Measurements from ENCODE around the gene SEC61A2. TPM values are rescaled to one million over a fixed set of nuclear protein-coding genes. Genes with fewer than 3 reads are reported as not detected.
A peak's percentile ranks its signal among the peaks of the same experiment; 100 is the strongest.

SEC61A2 gene
- total RNA-seq, 1 donor from 2014 or later, result 14.3 TPM

GRCh38 chr10:12181065-12181775 is 51.7 kb downstream of the SEC61A2 start:
- FAIRE-seq (no peak), DNase-seq (ENCODE audit: low read depth) (peak; percentile 16)
- Mint-ChIP-seq H3K27me3 (ENCODE audit: low read depth, unreplicated experiment) (no peaks in the 10 kb centered on the region), H3K4me1 (ENCODE audit: low read depth, unreplicated experiment) (peaks cover 4% of the 10 kb centered on the region), H3K9me3 (ENCODE audit: unreplicated experiment) (no peaks in the 10 kb centered on the region), H3K27ac (ENCODE audit: unreplicated experiment) (peak overlapping the region; percentile 47), H3K36me3 (ENCODE audit: low read depth, unreplicated experiment) (peaks cover 13% of the 10 kb centered on the region), H3K4me3 (ENCODE audit: unreplicated experiment) (no peak overlapping the region)
- H3K36me3 ChIP-seq (ENCODE audit: insufficient read depth, low read length), result peaks cover 32% of the 10 kb centered on the region
- no peak overlapping the region for H3K9ac ChIP-seq (ENCODE audit: low read length)
- no peaks in the 10 kb centered on the region for H4K20me1 ChIP-seq (ENCODE audit: insufficient read depth, low read length)
- peak overlapping the region; percentile 1 for H3K27ac ChIP-seq (ENCODE audit: low read depth, low read length)
- no peaks in the 10 kb centered on the region for H3K79me2 ChIP-seq (ENCODE audit: insufficient read depth, low read length)
- TF ChIP-seq, protein P1, sequence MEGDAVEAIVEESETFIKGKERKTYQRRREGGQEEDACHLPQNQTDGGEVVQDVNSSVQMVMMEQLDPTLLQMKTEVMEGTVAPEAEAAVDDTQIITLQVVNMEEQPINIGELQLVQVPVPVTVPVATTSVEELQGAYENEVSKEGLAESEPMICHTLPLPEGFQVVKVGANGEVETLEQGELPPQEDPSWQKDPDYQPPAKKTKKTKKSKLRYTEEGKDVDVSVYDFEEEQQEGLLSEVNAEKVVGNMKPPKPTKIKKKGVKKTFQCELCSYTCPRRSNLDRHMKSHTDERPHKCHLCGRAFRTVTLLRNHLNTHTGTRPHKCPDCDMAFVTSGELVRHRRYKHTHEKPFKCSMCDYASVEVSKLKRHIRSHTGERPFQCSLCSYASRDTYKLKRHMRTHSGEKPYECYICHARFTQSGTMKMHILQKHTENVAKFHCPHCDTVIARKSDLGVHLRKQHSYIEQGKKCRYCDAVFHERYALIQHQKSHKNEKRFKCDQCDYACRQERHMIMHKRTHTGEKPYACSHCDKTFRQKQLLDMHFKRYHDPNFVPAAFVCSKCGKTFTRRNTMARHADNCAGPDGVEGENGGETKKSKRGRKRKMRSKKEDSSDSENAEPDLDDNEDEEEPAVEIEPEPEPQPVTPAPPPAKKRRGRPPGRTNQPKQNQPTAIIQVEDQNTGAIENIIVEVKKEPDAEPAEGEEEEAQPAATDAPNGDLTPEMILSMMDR (IDR thresholded peaks at IDR 0.05; ENCODE audit: insufficient read depth, low read depth, low read length), result no peak
- TF ChIP-seq EZH2 (IDR thresholded peaks at IDR 0.05; ENCODE audit: insufficient read depth, low read length), result no peak
- peak overlapping the region; percentile 13 for H3K4me2 ChIP-seq (ENCODE audit: low read length)
- H3K4me1 ChIP-seq (ENCODE audit: insufficient read depth, low read length), result peaks cover 8% of the 10 kb centered on the region
- no peak overlapping the region for H3K4me3 ChIP-seq (ENCODE audit: insufficient read depth, low read depth, low read length)
- H2AFZ ChIP-seq (ENCODE audit: low read depth, low read length), result no peak overlapping the region
- no peaks in the 10 kb centered on the region for H3K9me3 ChIP-seq (ENCODE audit: insufficient read depth, low read depth, low read length)
- no peaks in the 10 kb centered on the region for H3K27me3 ChIP-seq (ENCODE audit: insufficient read depth, low read length)

- H3K36me3 ChIP-seq (ENCODE audit: insufficient read depth, low read length), result peaks cover 27% of the 10 kb centered on the region
- H3K79me2 ChIP-seq (ENCODE audit: insufficient read depth, low read length), result peaks cover 28% of the 10 kb centered on the region
- Mint-ChIP-seq H3K9me3 (ENCODE audit: unreplicated experiment) (no peaks in the 10 kb centered on the region), H3K27ac (ENCODE audit: unreplicated experiment) (no peak overlapping the region), H3K4me3 (ENCODE audit: unreplicated experiment) (no peak overlapping the region), H3K4me1 (ENCODE audit: low read depth, unreplicated experiment) (peaks cover 1% of the 10 kb centered on the region), H3K27me3 (ENCODE audit: low read depth, unreplicated experiment) (no peaks in the 10 kb centered on the region), H3K36me3 (ENCODE audit: low read depth, unreplicated experiment) (peaks cover 8% of the 10 kb centered on the region)
- no peak overlapping the region for H3K4me2 ChIP-seq (ENCODE audit: low read length)
- H3K4me3 ChIP-seq (ENCODE audit: insufficient read depth, low read depth, low read length), result no peak overlapping the region
- no peaks in the 10 kb centered on the region for H3K27me3 ChIP-seq (ENCODE audit: insufficient read depth, low read length)
- peaks cover 5% of the 10 kb centered on the region for H3K4me1 ChIP-seq (ENCODE audit: insufficient read depth, low read length)
- TF ChIP-seq, protein P1 (IDR thresholded peaks at IDR 0.05; ENCODE audit: insufficient read depth, low read depth, low read length), result no peak
- TF ChIP-seq EZH2 (IDR thresholded peaks at IDR 0.05; ENCODE audit: insufficient read depth, low read length), result no peak
- FAIRE-seq (no peak), DNase-seq (ENCODE audit: low read depth) (no peak)
- no peak overlapping the region for H3K27ac ChIP-seq (ENCODE audit: low read depth, low read length)
- no peaks in the 10 kb centered on the region for H3K9me3 ChIP-seq (ENCODE audit: insufficient read depth, low read depth, low read length)
- H4K20me1 ChIP-seq (ENCODE audit: insufficient read depth, low read length), result no peaks in the 10 kb centered on the region
- no peak overlapping the region for H3K9ac ChIP-seq (ENCODE audit: low read length)
- no peak overlapping the region for H2AFZ ChIP-seq (ENCODE audit: low read depth, low read length)
Observed at GRCh38 chr10:12184165-12184564, 54.7 kb downstream of the SEC61A2 start.

DNA sequence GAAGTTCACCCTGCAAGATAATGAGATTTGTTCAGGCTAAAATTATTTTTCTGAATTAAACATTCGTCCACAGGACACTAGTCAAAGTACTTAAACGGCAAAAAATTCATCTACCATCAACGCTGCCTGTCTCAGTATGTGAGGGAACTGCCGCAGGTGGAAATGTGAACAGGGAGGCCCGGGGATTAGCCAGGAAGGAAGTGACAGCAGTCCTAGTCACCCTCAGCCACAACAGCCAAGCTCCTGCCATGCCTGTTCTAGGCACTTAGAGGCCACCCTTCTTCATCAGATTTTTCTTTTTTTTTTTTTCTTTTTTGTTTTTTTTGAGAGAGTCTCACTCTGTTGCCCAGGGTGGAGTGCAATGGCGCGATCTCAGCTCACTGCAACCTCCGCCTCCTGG is 56.8 kb downstream of the SEC61A2 start:
- Histone ChIP-seq H4K20me1 (ENCODE audit: insufficient read depth, low read length) (peaks cover 15% of the 10 kb centered on the region), H3K9me3 (ENCODE audit: insufficient read depth, low read depth, low read length) (no peaks in the 10 kb centered on the region), H3K79me2 (ENCODE audit: insufficient read depth, low read length) (peaks cover 46% of the 10 kb centered on the region), H3K4me2 (ENCODE audit: low read length) (no peak overlapping the region), H3K27ac (ENCODE audit: low read depth, low read length) (no peak overlapping the region), H3K4me3 (ENCODE audit: insufficient read depth, low read depth, low read length) (no peak overlapping the region), H3K36me3 (ENCODE audit: insufficient read depth, low read length) (peaks cover 22% of the 10 kb centered on the region), H3K27me3 (ENCODE audit: insufficient read depth, low read length) (no peaks in the 10 kb centered on the region), H3K9ac (ENCODE audit: low read length) (no peak overlapping the region), H3K4me1 (ENCODE audit: insufficient read depth, low read length) (peaks cover 2% of the 10 kb centered on the region), H2AFZ (ENCODE audit: low read depth, low read length) (no peak overlapping the region)
- H3K27ac Mint-ChIP-seq (ENCODE audit: unreplicated experiment), result no peak overlapping the region
- FAIRE-seq (no peak), DNase-seq (ENCODE audit: low read depth) (no peak)
- no peak overlapping the region for H3K4me3 Mint-ChIP-seq (ENCODE audit: unreplicated experiment)
- no peak for TF ChIP-seq EZH2 (IDR thresholded peaks at IDR 0.05; ENCODE audit: insufficient read depth, low read length)
- TF ChIP-seq, protein P1 (IDR thresholded peaks at IDR 0.05; ENCODE audit: insufficient read depth, low read depth, low read length), result no peak
- no peaks in the 10 kb centered on the region for H3K27me3 Mint-ChIP-seq (ENCODE audit: low read depth, unreplicated experiment)
- no peaks in the 10 kb centered on the region for H3K9me3 Mint-ChIP-seq (ENCODE audit: unreplicated experiment)
- H3K4me1 Mint-ChIP-seq (ENCODE audit: low read depth, unreplicated experiment), result peaks cover 2% of the 10 kb centered on the region
- peaks cover 8% of the 10 kb centered on the region for H3K36me3 Mint-ChIP-seq (ENCODE audit: low read depth, unreplicated experiment)
